ENCODE measurements around the gene AGPS. TPM values are rescaled to one million over a fixed set of nuclear protein-coding genes. Genes with fewer than 3 reads are reported as not detected.

AGPS gene
- total and polyA plus RNA-seq, 9 of the 15 experiments (the other 6 are each of a cell fraction or from before 2014, with no cell fraction given), result 15.5 to 211 (median 63.1) TPM

- Histone ChIP-seq H3K36me3 (ENCODE audit: control insufficient read depth, insufficient read depth, low read length) (peaks cover 7% of the 10 kb centered on the region; the same call in 1 of the 3 replicates), H3K27me3 (ENCODE audit: control insufficient read depth in 2 of 2, insufficient read depth in 2 of 2, low read length in 2 of 2) (no peaks in the 10 kb centered on the region), H3K9ac (ENCODE audit: insufficient read depth in 1 of 2, low read depth in 2 of 2, low read length in 2 of 2) (no peak overlapping the region), H3K9me3 (replicated peaks; ENCODE audit: control insufficient read depth, insufficient read depth, low read depth, low read length) (no peaks in the 10 kb centered on the region), H3K9me1 (ENCODE audit: control insufficient read depth, insufficient read depth, low read length) (no peaks in the 10 kb centered on the region), H3K4me1 (replicated peaks in 1 of 2; ENCODE audit: control insufficient read depth in 2 of 2, insufficient read depth in 2 of 2, low read length in 2 of 2) (no peaks in the 10 kb centered on the region), H3K4me2 (ENCODE audit: insufficient read depth, low read length) (no peak overlapping the region), H2AFZ (ENCODE audit: low read depth, low read length) (no peak overlapping the region), H3K79me2 (ENCODE audit: control insufficient read depth, insufficient read depth, low read length) (no peaks in the 10 kb centered on the region), H4K20me1 (replicated peaks; ENCODE audit: control insufficient read depth, insufficient read depth, low read length) (no peaks in the 10 kb centered on the region), H3K27ac (ENCODE audit: extremely low read depth, low read depth, low read length) (no peak overlapping the region), H3K4me3 (no peak overlapping the region)
- ChIA-PET POLR2A (interaction anchor here (2.1 kb wide), 1 partner anchor 10 kb away, joined by 11 read pairs; no protein-coding TSS in a partner anchor), CTCF (ENCODE audit: low intra/inter-chr PET ratio) (no interaction called here)
- in situ Hi-C loops (cut with MboI), result no loop called here
- ATAC-seq (no peak), DNase-seq (ENCODE audit: extremely low read depth in 1 of 4, low spot score in 3 of 4) (no peak), FAIRE-seq (no peak)
- intact Hi-C loops (cut with micrococcal nuclease), result no loop called here
- BruUV-seq (replicated peaks), result TSS peak; percentile 20
- TF ChIP-seq BMI1 (IDR thresholded peaks at IDR 0.05; ENCODE audit: low read length) (no peak), JUNB (CRISPR knock-in tag; conservative IDR thresholded peaks at IDR 0.05) (no peak), ZNF780A (CRISPR knock-in tag; IDR thresholded peaks at IDR 0.05) (no peak), SNIP1 (IDR thresholded peaks at IDR 0.05; ENCODE audit: low read depth) (no peak), TAL1 (IDR thresholded peaks at IDR 0.05) (no peak), PKNOX1 (IDR thresholded peaks at IDR 0.05) (no peak), MLLT1 (IDR thresholded peaks at IDR 0.05) (no peak), PHF20 (IDR thresholded peaks at IDR 0.05; ENCODE audit: partially characterized antibody) (no peak), U2AF1 (optimal IDR thresholded peaks at IDR 0.05; ENCODE audit: low read depth, low read length) (no peak), EP400 (IDR thresholded peaks at IDR 0.05) (no peak), ATF6 (CRISPR knock-in tag; IDR thresholded peaks at IDR 0.05) (no peak), ETS2 (tag; IDR thresholded peaks at IDR 0.05; ENCODE audit: borderline replicate concordance, poor library complexity, severe bottlenecking) (no peak), XRCC4 (IDR thresholded peaks at IDR 0.05; ENCODE audit: extremely low read depth, insufficient read depth, insufficient read length) (no peak), SMAD1 (IDR thresholded peaks at IDR 0.05; ENCODE audit: low read depth, low read length, partially characterized antibody) (no peak), SMARCA4 (IDR thresholded peaks at IDR 0.05) (no peak), GABPB2 (CRISPR knock-in tag; conservative IDR thresholded peaks at IDR 0.05) (no peak)
- WGBS (ENCODE audit: insufficient coverage, low coverage, missing lambda C conversion rate), result 95% methylated on average over 5 of the region's 5 CpGs
Measured at GRCh38 chr2:177531706-177532105, 139.1 kb downstream of the AGPS start.
